Ishikawa (cell line): ENCODE data around the gene NAALADL1.

Source experiments
- CEBPB ChIP-seq: IDR thresholded peaks from 2 replicates; pipeline ENCODE4 v1.6.1; 2012
- CREB1 ChIP-seq: IDR thresholded peaks from 2 replicates; pipeline ENCODE4 v1.6.1; 2012; ENCODE audit warnings: low read depth
- EGR1 ChIP-seq: IDR thresholded peaks from 2 replicates; pipeline ENCODE4 v1.6.1; 2012
- EP300 ChIP-seq: IDR thresholded peaks from 2 replicates; pipeline ENCODE4 v1.6.1; 2012; ENCODE audit warnings: borderline replicate concordance
- FOXM1 ChIP-seq: IDR thresholded peaks from 2 replicates; pipeline ENCODE4 v1.6.1; 2012; ENCODE audit warnings: low read depth, borderline replicate concordance
- MAX ChIP-seq: IDR thresholded peaks from 2 replicates; pipeline ENCODE4 v1.6.1; 2012
- NFIC ChIP-seq: IDR thresholded peaks from 2 replicates; pipeline ENCODE4 v1.6.1; 2012
- RAD21 ChIP-seq: IDR thresholded peaks from 2 replicates; pipeline ENCODE4 v1.6.1; 2012; ENCODE audit warnings: low read depth
- REST ChIP-seq: IDR thresholded peaks from 2 replicates; pipeline ENCODE4 v1.6.1; 2012; ENCODE audit warnings: low read depth, mild to moderate bottlenecking
- TAF1 ChIP-seq: IDR thresholded peaks from 2 replicates; pipeline ENCODE4 v1.6.1; 2012; ENCODE audit warnings: low read depth, mild to moderate bottlenecking
- TCF12 ChIP-seq: IDR thresholded peaks from 2 replicates; pipeline ENCODE4 v1.6.1; 2012; ENCODE audit warnings: low read depth
- TEAD4 ChIP-seq: IDR thresholded peaks from 2 replicates; pipeline ENCODE4 v1.6.1; 2012
- USF1 ChIP-seq: IDR thresholded peaks from 2 replicates; pipeline ENCODE4 v1.6.1; 2012
- YY1 ChIP-seq: IDR thresholded peaks from 2 replicates; pipeline ENCODE4 v1.6.1; 2012; ENCODE audit warnings: low read depth
- ZBTB7A ChIP-seq: IDR thresholded peaks from 2 replicates; pipeline ENCODE4 v1.6.1; 2012; ENCODE audit warnings: low read depth

NAALADL1 gene

GRCh38 chr11:65014726-65015227, 43.6 kb downstream of the NAALADL1 start:
- TF ChIP-seq USF1 (no peak), MAX (no peak), TAF1 (no peak), REST (no peak), CEBPB (no peak), EP300 (no peak), YY1 (no peak), EGR1 (no peak), NFIC (no peak), CREB1 (no peak), ZBTB7A (no peak), TEAD4 (no peak), FOXM1 (no peak), TCF12 (no peak), RAD21 (no peak)

GRCh38 chr11:65013888-65014725, 44.2 kb downstream of the NAALADL1 start, which contains the start of gene ARL2:
Gene ARL2, plus strand, starts transcription at chr11:65014160. Its CDS starts 48 bp downstream, at chr11:65014208.
- TF ChIP-seq MAX (peak; percentile 89), CREB1 (no peak), REST (0 out of 2 replicates have a peak, but pooled peaks have one; percentile 1), USF1 (peak; percentile 98), EGR1 (no peak), RAD21 (peak; percentile 31; the same call in 1 of the 2 replicates), ZBTB7A (peak; percentile 95), YY1 (no peak; the same call in 1 of the 2 replicates), TEAD4 (no peak), CEBPB (no peak), TAF1 (peak; percentile 55), TCF12 (peak; percentile 61; the same call in 1 of the 2 replicates), NFIC (no peak; the same call in 1 of the 2 replicates), FOXM1 (no peak)

- TF ChIP-seq CREB1 (no peak), EP300 (peak; percentile 6; the same call in 1 of the 2 replicates), TEAD4 (peak; percentile 6; the same call in 1 of the 2 replicates), FOXM1 (no peak), REST (no peak), RAD21 (peak; percentile 71)
These were observed 45.0 kb downstream of the NAALADL1 start for GRCh38 chr11:65013130-65013887.
